SK-N-SH (cell line): Measurements from ENCODE around the gene FMNL2. TPM values are rescaled to one million over a fixed set of nuclear protein-coding genes. Genes with fewer than 3 reads are reported as not detected.

Experiments used
- CTCF ChIA-PET: fragments of 300-600, 350-600 bp; formaldehyde crosslinking; extraction: SDS; loops from one replicate; lab custom pipeline; 2021; lab: Yijun Ruan, JAX
- POLR2A ChIA-PET: fragments of 350-600 bp; sonication (Branson Sonifier 250); formaldehyde crosslinking; extraction: SDS; loops from one replicate; lab custom pipeline; 2020; ENCODE audit warnings: antibody characterized with exemption, inconsistent platforms; lab: Yijun Ruan, JAX
- DNase-seq: peaks from one replicate; pipeline ENCODE4 v3.0.0; 2012
- H2AFZ ChIP-seq: fragments of 200-600 bp; sonication (generic); 2 replicates; pipeline ENCODE4 v1.8.1; 2016; ENCODE audit warnings: antibody characterized with exemption, mild to moderate bottlenecking, low read depth
- H3F3A ChIP-seq: fragments of 200-600 bp; sonication (generic); replicated peaks from 2 replicates; pipeline ENCODE3; 2016; ENCODE audit warnings: antibody characterized with exemption, mild to moderate bottlenecking; ENCODE audit not compliant: insufficient read depth
- H3K27ac ChIP-seq, 2 experiments: fragments of 200-500 bp in 1 of 2; fragments of 200-600 bp in 1 of 2; sonication (Bioruptor generic) in 1 of 2; sonication (generic), shearing (Covaris generic) in 1 of 2; 2 replicates each; pipeline versions ENCODE4 v1.5.1 to v1.6.1; 2014 to 2016; ENCODE audit warnings: low read depth in 2 of 2, inconsistent platforms in 1 of 2, low read length in 1 of 2, mild to moderate bottlenecking in 1 of 2, mixed read lengths in 1 of 2
- H3K27me3 ChIP-seq: fragments of 200-600 bp; sonication (generic), shearing (Covaris generic); 2 replicates; pipeline ENCODE4 v1.6.1; 2016; ENCODE audit warnings: mixed run types; ENCODE audit not compliant: insufficient read depth
- H3K36me3 ChIP-seq, 2 experiments: fragments of 200-500 bp in 1 of 2; fragments of 200-600 bp in 1 of 2; sonication (Bioruptor generic) in 1 of 2; sonication (generic) in 1 of 2; replicated peaks in 1 of 2; 2 replicates each; pipeline versions ENCODE3 to v1.5.1; 2014 to 2016; ENCODE audit warnings: low read length in 1 of 2, mild to moderate bottlenecking in 1 of 2; ENCODE audit not compliant: insufficient read depth in 2 of 2, control insufficient read depth in 1 of 2
- H3K4me1 ChIP-seq, 2 experiments: fragments of 200-500 bp in 1 of 2; fragments of 200-600 bp in 1 of 2; sonication (Bioruptor generic) in 1 of 2; sonication (generic), shearing (Covaris generic) in 1 of 2; 2 replicates each; pipeline versions ENCODE4 v1.5.1 to v1.6.1; 2014 to 2016; ENCODE audit warnings: low read depth in 1 of 2, low read length in 1 of 2, mixed run types in 1 of 2; ENCODE audit not compliant: insufficient read depth in 2 of 2, control insufficient read depth in 1 of 2
- H3K4me2 ChIP-seq: fragments of 200-600 bp; sonication (generic), shearing (Covaris generic); 2 replicates; pipeline ENCODE4 v1.6.1; 2017; ENCODE audit warnings: mixed run types
- H3K4me3 ChIP-seq, 2 experiments: fragments of 200-500 bp in 1 of 2; fragments of 200-600 bp in 1 of 2; sonication (Bioruptor generic) in 1 of 2; sonication (generic), shearing (Covaris generic) in 1 of 2; 2 replicates each; pipeline versions ENCODE4 v1.5.1 to v1.8.1; 2014 to 2016; ENCODE audit warnings: low read depth in 2 of 2, inconsistent platforms in 1 of 2, low read length in 1 of 2, mild to moderate bottlenecking in 1 of 2, mixed read lengths in 1 of 2, moderate library complexity in 1 of 2
- H3K79me2 ChIP-seq: fragments of 200-600 bp; sonication (generic); 2 replicates; pipeline ENCODE4 v1.8.1; 2017; ENCODE audit warnings: mild to moderate bottlenecking; ENCODE audit not compliant: insufficient read depth
- H3K9ac ChIP-seq: fragments of 200-600 bp; sonication (generic); 2 replicates; pipeline ENCODE4 v1.6.1; 2017; ENCODE audit warnings: mixed run types
- H3K9me2 ChIP-seq: fragments of 200-600 bp; sonication (generic); 2 replicates; pipeline ENCODE4 v1.6.1; 2017; ENCODE audit warnings: mixed run types
- H3K9me3 ChIP-seq: fragments of 200-600 bp; sonication (generic); 2 replicates; pipeline ENCODE4 v1.6.1; 2017; ENCODE audit warnings: mixed run types, mild to moderate bottlenecking, moderate library complexity
- H4K20me1 ChIP-seq: fragments of 200-600 bp; sonication (generic); 2 replicates; pipeline ENCODE4 v1.6.1; 2017; ENCODE audit warnings: mild to moderate bottlenecking, mixed run types; ENCODE audit not compliant: insufficient read depth
- EP300 ChIP-seq, 2 experiments: IDR thresholded peaks; 2 replicates each; pipeline versions ENCODE4 v1.4.0 to v1.6.1; 2012; ENCODE audit warnings: borderline replicate concordance in 1 of 2, low read depth in 1 of 2, low read length in 1 of 2
- FOSL2 ChIP-seq: IDR thresholded peaks from 2 replicates; pipeline ENCODE4 v1.4.0; 2012; ENCODE audit warnings: low read depth, mild to moderate bottlenecking, moderate library complexity, borderline replicate concordance
- FOXJ3 ChIP-seq: sonication (generic); formaldehyde crosslinking; IDR thresholded peaks from 2 replicates; pipeline ENCODE4 v1.5.1; 2020; ENCODE audit warnings: mild to moderate bottlenecking, missing genetic modification reagents
- NRF1 ChIP-seq: IDR thresholded peaks from 2 replicates; pipeline ENCODE4 v1.6.1; 2012; ENCODE audit warnings: low read depth, mild to moderate bottlenecking, low read length
- REST ChIP-seq: IDR thresholded peaks from 2 replicates; pipeline ENCODE4 v1.6.1; 2012; ENCODE audit warnings: mild to moderate bottlenecking, low read depth, low read length, moderate library complexity
- RXRA ChIP-seq: IDR thresholded peaks from 2 replicates; pipeline ENCODE4 v1.4.0; 2012; ENCODE audit warnings: low read depth, mild to moderate bottlenecking, borderline replicate concordance
- TEAD4 ChIP-seq: IDR thresholded peaks from 2 replicates; pipeline ENCODE4 v1.4.0; 2012; ENCODE audit warnings: mild to moderate bottlenecking, borderline replicate concordance; ENCODE audit not compliant: insufficient read depth
- USF1 ChIP-seq: IDR thresholded peaks from 2 replicates; pipeline ENCODE4 v1.4.0; 2012; ENCODE audit warnings: low read depth, borderline replicate concordance
- USF2 ChIP-seq: fragments of 150-350 bp; IDR thresholded peaks from 2 replicates; pipeline ENCODE4 v1.6.1; 2017; ENCODE audit warnings: antibody characterized with exemption, low read length, low read depth, borderline replicate concordance
- YY1 ChIP-seq: IDR thresholded peaks from 2 replicates; pipeline ENCODE4 v1.4.0; 2012; ENCODE audit warnings: low read depth, mild to moderate bottlenecking
- ZBTB33 ChIP-seq: IDR thresholded peaks from 2 replicates; pipeline ENCODE4 v1.4.0; 2012; ENCODE audit warnings: low read depth, borderline replicate concordance
- WGBS: methylation state at CpG from one replicate; pipeline ENCODE4 v1.1.6; 2017; ENCODE audit warnings: low lambda C conversion rate; 5-methylcytosine and 5-hydroxymethylcytosine counted together
- polyA plus RNA-seq, 3 experiments: library from polyadenylated mRNA; depleted of rRNA; stranded (reverse); fragments of >200 nt; gene quantifications; 2 replicates each; pipeline ENCODE4 v1.2.3, GENCODE V29; 2012

Gene FMNL2
- polyA plus RNA-seq, 1 of the 3 experiments (the other 2 are of a cell fraction): 14.5 TPM

GRCh38 chr2:152408254-152408653 lies 73.3 kb downstream of the FMNL2 start:
- no peak for TF ChIP-seq EP300 (IDR thresholded peaks at IDR 0.05; ENCODE audit: borderline replicate concordance in 1 of 2, low read depth in 1 of 2, low read length in 1 of 2)
- no peak for TF ChIP-seq TEAD4
- TF ChIP-seq USF1: no peak
- TF ChIP-seq RXRA: no peak
- no peak for TF ChIP-seq FOXJ3 (CRISPR knock-in tag)
- no peak for TF ChIP-seq USF2
- no peak for TF ChIP-seq NRF1
- TF ChIP-seq ZBTB33: no peak
- TF ChIP-seq FOSL2: no peak
- TF ChIP-seq YY1: no peak
- no peak for TF ChIP-seq REST
- no peak for DNase-seq
- Histone ChIP-seq H3K36me3 (no peaks in the 10 kb centered on the region), H3K9me2 (no peaks in the 10 kb centered on the region), H3K4me2 (no peak overlapping the region), H3K9ac (no peak overlapping the region), H4K20me1 (no peaks in the 10 kb centered on the region), H3K79me2 (peaks cover 44% of the 10 kb centered on the region; the same call in 1 of the 2 replicates), H3K27ac (no peak overlapping the region), H3K9me3 (no peaks in the 10 kb centered on the region), H3K27me3 (no peaks in the 10 kb centered on the region), H3F3A (peaks cover 4% of the 10 kb centered on the region), H3K4me3 (no peak overlapping the region), H3K4me1 (peaks cover 16 to 27% of the 10 kb centered on the region in 2 experiments; a peak in 3 of 4 replicates), H2AFZ (no peak overlapping the region)
- 93% methylated on average over 3 of the region's 3 CpGs for WGBS
- CTCF ChIA-PET: no interaction called here
- POLR2A ChIA-PET: no interaction called here
